HCT116 (cell line): Measurements from ENCODE around the gene ZNF25. TPM values are rescaled to one million over a fixed set of nuclear protein-coding genes. Genes with fewer than 3 reads are reported as not detected.

Experiments
- ATAC-seq: fragments of 200-7000 bp; cut with Tn5 transposase; 2 replicates; pipeline ENCODE4 v1.9.1; 2020; ENCODE audit warnings: mild to moderate bottlenecking, moderate library complexity
- BruUV-seq: library from RNA; stranded (reverse); fragments of 400-500 nt; replicated peaks from 2 replicates; lab custom pipeline; 2021; lab: Mats Ljungman, UMichigan
- CTCF ChIA-PET: fragments of 300-600 bp; sonication (Branson Sonifier 250); formaldehyde crosslinking; loops from one replicate; lab custom pipeline; 2021; ENCODE audit warnings: antibody characterized with exemption; lab: Charles Lee
- POLR2A ChIA-PET: fragments of 300-600, 350-600 bp; sonication (Branson Sonifier 250); formaldehyde crosslinking; loops from one replicate; lab custom pipeline; 2021; ENCODE audit warnings: antibody characterized with exemption; lab: Charles Lee
- RAD21 ChIA-PET, 2 experiments: fragments of 300-600 bp; sonication (Branson Sonifier 250); formaldehyde crosslinking; loops; one replicate each; lab custom pipeline; 2023; ENCODE audit warnings: low total read pairs in 2 of 2; ENCODE audit not compliant: uncharacterized antibody in 2 of 2, unreplicated experiment in 2 of 2, low non-redundant PET in 1 of 2; lab: Charles Lee
- DNase-seq: peaks from one replicate; pipeline ENCODE4 v3.0.0-alpha.2; 2010; ENCODE audit warnings: low read depth, low spot score
- H2AFZ ChIP-seq: fragments of 200-600 bp; shearing (Covaris generic), sonication (generic); 2 replicates; pipeline ENCODE4 v1.6.1; 2017; ENCODE audit warnings: low read depth, mixed run types, mixed read lengths, antibody characterized with exemption, low read length; ENCODE audit not compliant: poor library complexity, severe bottlenecking
- H3K27ac ChIP-seq: 2 replicates; pipeline ENCODE4 v1.5.1; 2012; ENCODE audit warnings: low read depth, low read length
- H3K27me3 ChIP-seq: fragments of 200-600 bp; sonication (generic); 2 replicates; pipeline ENCODE4 v1.6.1; 2016; ENCODE audit warnings: mixed run types, low read length, mixed read lengths; ENCODE audit not compliant: insufficient read depth
- H3K36me3 ChIP-seq, 2 experiments: fragments of 200-500 bp in 1 of 2; fragments of 200-600 bp in 1 of 2; sonication (Bioruptor generic) in 1 of 2; sonication (generic) in 1 of 2; 2 replicates each; pipeline versions ENCODE4 v1.5.1 to v1.6.1; 2014 to 2016; ENCODE audit warnings: low read length in 2 of 2, inconsistent platforms in 1 of 2, mixed read lengths in 1 of 2, mixed run types in 1 of 2; ENCODE audit not compliant: insufficient read depth in 2 of 2, control insufficient read depth in 1 of 2
- H3K4me1 ChIP-seq, 2 experiments: fragments of 200-600 bp in 1 of 2; sonication (generic) in 1 of 2; 2 replicates each; pipeline versions ENCODE4 v1.5.1 to v1.6.1; 2012 to 2017; ENCODE audit warnings: low read length in 2 of 2, inconsistent platforms in 1 of 2, mild to moderate bottlenecking in 1 of 2, mixed read lengths in 1 of 2, mixed run types in 1 of 2, moderate library complexity in 1 of 2; ENCODE audit not compliant: insufficient read depth in 2 of 2, control insufficient read depth in 1 of 2
- H3K4me2 ChIP-seq: fragments of 200-600 bp; sonication (generic); 2 replicates; pipeline ENCODE4 v1.6.1; 2017; ENCODE audit warnings: mixed run types, low read length, mixed read lengths
- H3K4me3 ChIP-seq, 2 experiments: fragments of 200-600 bp in 1 of 2; sonication (generic) in 1 of 2; replicated peaks in 1 of 2; 2 replicates each; pipeline ENCODE4 v1.5.1; 2011 to 2016; ENCODE audit warnings: low read length in 2 of 2, control low read depth in 1 of 2, low read depth in 1 of 2, mild to moderate bottlenecking in 1 of 2, mixed read lengths in 1 of 2, mixed run types in 1 of 2
- H3K79me2 ChIP-seq: fragments of 200-600 bp; sonication (generic); 2 replicates; pipeline ENCODE4 v1.6.1; 2017; ENCODE audit warnings: mild to moderate bottlenecking, mixed run types, low read length, moderate library complexity, mixed read lengths; ENCODE audit not compliant: insufficient read depth
- H3K9ac ChIP-seq: fragments of 200-600 bp; sonication (generic); 2 replicates; pipeline ENCODE4 v1.6.1; 2016; ENCODE audit warnings: low read length, mixed read lengths
- H3K9me2 ChIP-seq: fragments of 200-600 bp; sonication (generic), shearing (Covaris generic); 2 replicates; pipeline ENCODE4 v1.6.1; 2017; ENCODE audit warnings: mixed run types, mild to moderate bottlenecking, moderate library complexity; ENCODE audit not compliant: insufficient read depth
- H3K9me3 ChIP-seq, 2 experiments: fragments of 200-500 bp in 1 of 2; fragments of 200-600 bp in 1 of 2; sonication (Bioruptor generic) in 1 of 2; sonication (generic) in 1 of 2; 2 replicates each; pipeline ENCODE4 v1.6.1; 2014 to 2017; ENCODE audit warnings: low read length in 2 of 2, mixed read lengths in 2 of 2, inconsistent platforms in 1 of 2, low read depth in 1 of 2, mild to moderate bottlenecking in 1 of 2, mixed run types in 1 of 2, moderate library complexity in 1 of 2; ENCODE audit not compliant: control insufficient read depth in 1 of 2, insufficient read depth in 1 of 2
- H4K20me1 ChIP-seq: fragments of 200-600 bp; sonication (generic), shearing (Covaris generic); 2 replicates; pipeline ENCODE4 v1.6.1; 2017; ENCODE audit warnings: mixed run types, mild to moderate bottlenecking, moderate library complexity; ENCODE audit not compliant: insufficient read depth
- CBX3 ChIP-seq: IDR thresholded peaks from 2 replicates; pipeline ENCODE4 v1.6.1; 2012; ENCODE audit warnings: low read depth
- CEBPB ChIP-seq: IDR thresholded peaks from 2 replicates; pipeline ENCODE4 v1.6.1; 2012; ENCODE audit warnings: low read depth
- ELF1 ChIP-seq: IDR thresholded peaks from 2 replicates; pipeline ENCODE4 v1.6.1; 2012; ENCODE audit warnings: low read depth, borderline replicate concordance
- EZH2phosphoT487 ChIP-seq: fragments of 200-600 bp; IDR thresholded peaks from 2 replicates; pipeline ENCODE4 v1.6.1; 2018; ENCODE audit warnings: antibody characterized with exemption, borderline replicate concordance
- FOSL1 ChIP-seq: IDR thresholded peaks from 2 replicates; pipeline ENCODE4 v1.6.1; 2012; ENCODE audit warnings: low read depth
- JUND ChIP-seq: IDR thresholded peaks from 2 replicates; pipeline ENCODE4 v1.6.1; 2012
- POLR2A ChIP-seq: IDR thresholded peaks from 2 replicates; pipeline ENCODE4 v1.7.0; 2011; ENCODE audit warnings: borderline replicate concordance; ENCODE audit not compliant: insufficient read depth, insufficient read length; ENCODE audit errors: extremely low read depth
- RAD21 ChIP-seq: IDR thresholded peaks from 2 replicates; pipeline ENCODE4 v1.6.1; 2012; ENCODE audit warnings: low read depth, mild to moderate bottlenecking
- SIN3A ChIP-seq: IDR thresholded peaks from 2 replicates; pipeline ENCODE4 v1.6.1; 2012; ENCODE audit warnings: low read depth
- SRF ChIP-seq: IDR thresholded peaks from 2 replicates; pipeline ENCODE4 v1.6.1; 2012; ENCODE audit warnings: low read depth
- TCF7L2 ChIP-seq: IDR thresholded peaks from 2 replicates; pipeline ENCODE4 v1.7.0; 2011; ENCODE audit warnings: borderline replicate concordance, inconsistent platforms; ENCODE audit not compliant: insufficient read depth, insufficient read length; ENCODE audit errors: extremely low read depth
- YY1 ChIP-seq: IDR thresholded peaks from 2 replicates; pipeline ENCODE4 v1.6.1; 2011; ENCODE audit warnings: low read length, low read depth, moderate library complexity, mild to moderate bottlenecking; ENCODE audit not compliant: insufficient replicate concordance; ENCODE audit errors: extremely low read depth
- ZNF274 ChIP-seq: fragments of 200-500 bp; sonication (Bioruptor generic); IDR thresholded peaks from 2 replicates; pipeline ENCODE4 v1.6.1; 2014; ENCODE audit warnings: mild to moderate bottlenecking, low read depth, low read length, inconsistent platforms
- intact Hi-C: fragments of 100-400 bp; cut with micrococcal nuclease; formaldehyde crosslinking; loops from 2 replicates; pipeline ENCODE4 v1.10.0; 2022
- total RNA-seq: library from RNA; stranded (reverse); gene quantifications from one replicate; pipeline ENCODE4 v1.2.1, GENCODE V29; 2021; ENCODE audit not compliant: unreplicated experiment
- TF ChIP-seq, protein P1 (sequence below): IDR thresholded peaks from 2 replicates; pipeline ENCODE4 v1.6.1; 2012
- TF ChIP-seq, protein P2 (sequence below): IDR thresholded peaks from 2 replicates; pipeline ENCODE4 v1.6.1; 2012
- TF ChIP-seq, protein P3 (sequence below), 3 experiments: fragments of 200-600 bp in 1 of 3; sonication (generic) in 1 of 3; IDR thresholded peaks in 2 of 3; conservative IDR thresholded peaks in 1 of 3; 2 replicates each; pipeline ENCODE4 v1.5.1; 2012 to 2017; ENCODE audit warnings: low read depth in 2 of 3, low read length in 2 of 3, antibody characterized with exemption in 1 of 3, borderline replicate concordance in 1 of 3, control low read depth in 1 of 3, mild to moderate bottlenecking in 1 of 3, mixed read lengths in 1 of 3, mixed run types in 1 of 3, moderate library complexity in 1 of 3; ENCODE audit not compliant: insufficient read depth in 1 of 3
- TF ChIP-seq, protein P4 (sequence below): IDR thresholded peaks from 2 replicates; pipeline ENCODE4 v1.6.1; 2012; ENCODE audit warnings: low read depth
- TF ChIP-seq, protein P5 (sequence below): IDR thresholded peaks from 2 replicates; pipeline ENCODE4 v1.6.1; 2011; ENCODE audit warnings: mild to moderate bottlenecking, low read length, moderate library complexity; ENCODE audit not compliant: insufficient replicate concordance; ENCODE audit errors: extremely low read depth

Gene ZNF25
- total RNA-seq, 1 experiment from 2014 or later: 4.6 TPM

DNA sequence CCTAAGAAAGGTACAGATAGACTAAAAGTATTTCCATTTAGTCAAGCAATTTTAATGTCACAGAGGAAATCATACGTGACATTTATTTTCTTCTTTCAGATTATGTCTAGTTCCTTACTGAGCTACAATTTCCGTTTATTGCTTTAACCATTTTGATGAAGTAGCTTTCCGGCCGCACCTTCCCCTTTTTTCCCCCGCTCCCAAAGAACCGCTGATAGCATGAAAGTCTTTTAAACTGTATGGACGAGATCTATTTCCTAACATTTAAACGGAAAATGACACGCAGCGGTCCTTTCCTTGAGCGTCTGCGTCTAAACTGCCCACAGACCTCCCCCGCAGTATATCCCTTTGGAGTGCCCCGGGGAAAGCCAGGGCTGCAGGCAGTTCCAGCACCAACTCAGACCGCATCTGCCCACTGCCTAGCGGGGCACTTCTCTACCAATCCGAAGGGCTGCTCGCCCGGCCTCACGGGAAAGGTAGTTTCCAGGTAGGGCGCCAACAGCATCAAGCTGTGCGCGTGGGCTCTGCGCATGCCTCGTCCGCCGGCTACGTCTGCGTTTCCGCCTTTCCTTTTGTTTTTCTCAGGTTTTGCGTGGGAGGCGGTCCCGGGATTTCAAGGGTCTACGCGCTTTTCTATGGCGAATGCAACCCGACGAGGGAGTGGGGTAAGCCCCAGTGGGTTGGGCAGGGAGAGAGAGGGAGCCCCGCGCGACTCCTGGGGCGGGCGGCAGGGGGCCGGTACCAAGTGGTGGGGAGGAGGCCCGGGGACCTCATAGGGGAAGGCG lies 33.9 kb upstream of the ZNF25 start, which contains the start of gene ZNF33A:
Gene ZNF33A (plus strand): TSS at position 557 of the 785 bp plus-strand sequence. CDS start 1,667 bp downstream, outside the sequence.
- DNase-seq: peak; percentile 91
- POLR2A ChIA-PET: interaction anchor here (1.1 to 1.3 kb wide), 2 partner anchors 21 to 33 kb away, joined by 3 to 4 read pairs; partner anchors contain the start of gene ZNF25
- Histone ChIP-seq H3K4me3 (peak within 1 kb of the TSS; percentile 58 to 76), H3K27ac (peak within 1 kb of the TSS; percentile 81), H3K9ac (peak within 1 kb of the TSS; percentile 85), H3K4me2 (peak within 1 kb of the TSS; percentile 80), H3K9me3 (no peaks in the 10 kb centered on the region), H4K20me1 (no peaks in the 10 kb centered on the region), H3K9me2 (no peaks in the 10 kb centered on the region), H3K4me1 (peaks cover 0 to 16% of the 10 kb centered on the region in 2 experiments; a peak in 2 of 4 replicates), H3K27me3 (no peaks in the 10 kb centered on the region), H3K79me2 (peaks cover 16% of the 10 kb centered on the region), H2AFZ (peak within 1 kb of the TSS; percentile 72), H3K36me3 (no peaks in the 10 kb centered on the region; a peak in 1 of 4 replicates)
- RAD21 ChIA-PET: no interaction called here
- no TSS peak for BruUV-seq
- CTCF ChIA-PET: interaction anchor here (1.3 kb wide), 1 partner anchor 34 kb away, joined by 5 read pairs; the partner anchor contains the start of gene ZNF25
- intact Hi-C loops: loop anchor here (1.0 to 10.0 kb wide), 3 partner anchors 34 to 156 kb away; partner anchors contain the start of genes ZNF248, ZNF25 and ZNF37A
- ATAC-seq: peak; percentile 92
- TF ChIP-seq, protein P1, sequence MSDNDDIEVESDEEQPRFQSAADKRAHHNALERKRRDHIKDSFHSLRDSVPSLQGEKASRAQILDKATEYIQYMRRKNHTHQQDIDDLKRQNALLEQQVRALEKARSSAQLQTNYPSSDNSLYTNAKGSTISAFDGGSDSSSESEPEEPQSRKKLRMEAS: no peak
- TF ChIP-seq CEBPB (no peak), YY1 (no peak), JUND (no peak), TCF7L2 (peak; percentile 19), EZH2phosphoT487 (no peak), ELF1 (peak; percentile 70), CBX3 (no peak), FOSL1 (no peak), SIN3A (peak; percentile 50; the same call in 1 of the 2 replicates), RAD21 (no peak), ZNF274 (no peak), POLR2A (peak; percentile 86), SRF (no peak)
- TF ChIP-seq, protein P2, sequence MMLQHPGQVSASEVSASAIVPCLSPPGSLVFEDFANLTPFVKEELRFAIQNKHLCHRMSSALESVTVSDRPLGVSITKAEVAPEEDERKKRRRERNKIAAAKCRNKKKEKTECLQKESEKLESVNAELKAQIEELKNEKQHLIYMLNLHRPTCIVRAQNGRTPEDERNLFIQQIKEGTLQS: no peak
- TF ChIP-seq, protein P3, sequence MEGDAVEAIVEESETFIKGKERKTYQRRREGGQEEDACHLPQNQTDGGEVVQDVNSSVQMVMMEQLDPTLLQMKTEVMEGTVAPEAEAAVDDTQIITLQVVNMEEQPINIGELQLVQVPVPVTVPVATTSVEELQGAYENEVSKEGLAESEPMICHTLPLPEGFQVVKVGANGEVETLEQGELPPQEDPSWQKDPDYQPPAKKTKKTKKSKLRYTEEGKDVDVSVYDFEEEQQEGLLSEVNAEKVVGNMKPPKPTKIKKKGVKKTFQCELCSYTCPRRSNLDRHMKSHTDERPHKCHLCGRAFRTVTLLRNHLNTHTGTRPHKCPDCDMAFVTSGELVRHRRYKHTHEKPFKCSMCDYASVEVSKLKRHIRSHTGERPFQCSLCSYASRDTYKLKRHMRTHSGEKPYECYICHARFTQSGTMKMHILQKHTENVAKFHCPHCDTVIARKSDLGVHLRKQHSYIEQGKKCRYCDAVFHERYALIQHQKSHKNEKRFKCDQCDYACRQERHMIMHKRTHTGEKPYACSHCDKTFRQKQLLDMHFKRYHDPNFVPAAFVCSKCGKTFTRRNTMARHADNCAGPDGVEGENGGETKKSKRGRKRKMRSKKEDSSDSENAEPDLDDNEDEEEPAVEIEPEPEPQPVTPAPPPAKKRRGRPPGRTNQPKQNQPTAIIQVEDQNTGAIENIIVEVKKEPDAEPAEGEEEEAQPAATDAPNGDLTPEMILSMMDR (IDR thresholded peaks at IDR 0.05 in 2 of 3, conservative IDR thresholded peaks at IDR 0.05 in 1 of 3; ENCODE audit: borderline replicate concordance in 1 of 3, insufficient read depth in 1 of 3, low read depth in 2 of 3, low read length in 2 of 3): no peak
- TF ChIP-seq, protein P4, sequence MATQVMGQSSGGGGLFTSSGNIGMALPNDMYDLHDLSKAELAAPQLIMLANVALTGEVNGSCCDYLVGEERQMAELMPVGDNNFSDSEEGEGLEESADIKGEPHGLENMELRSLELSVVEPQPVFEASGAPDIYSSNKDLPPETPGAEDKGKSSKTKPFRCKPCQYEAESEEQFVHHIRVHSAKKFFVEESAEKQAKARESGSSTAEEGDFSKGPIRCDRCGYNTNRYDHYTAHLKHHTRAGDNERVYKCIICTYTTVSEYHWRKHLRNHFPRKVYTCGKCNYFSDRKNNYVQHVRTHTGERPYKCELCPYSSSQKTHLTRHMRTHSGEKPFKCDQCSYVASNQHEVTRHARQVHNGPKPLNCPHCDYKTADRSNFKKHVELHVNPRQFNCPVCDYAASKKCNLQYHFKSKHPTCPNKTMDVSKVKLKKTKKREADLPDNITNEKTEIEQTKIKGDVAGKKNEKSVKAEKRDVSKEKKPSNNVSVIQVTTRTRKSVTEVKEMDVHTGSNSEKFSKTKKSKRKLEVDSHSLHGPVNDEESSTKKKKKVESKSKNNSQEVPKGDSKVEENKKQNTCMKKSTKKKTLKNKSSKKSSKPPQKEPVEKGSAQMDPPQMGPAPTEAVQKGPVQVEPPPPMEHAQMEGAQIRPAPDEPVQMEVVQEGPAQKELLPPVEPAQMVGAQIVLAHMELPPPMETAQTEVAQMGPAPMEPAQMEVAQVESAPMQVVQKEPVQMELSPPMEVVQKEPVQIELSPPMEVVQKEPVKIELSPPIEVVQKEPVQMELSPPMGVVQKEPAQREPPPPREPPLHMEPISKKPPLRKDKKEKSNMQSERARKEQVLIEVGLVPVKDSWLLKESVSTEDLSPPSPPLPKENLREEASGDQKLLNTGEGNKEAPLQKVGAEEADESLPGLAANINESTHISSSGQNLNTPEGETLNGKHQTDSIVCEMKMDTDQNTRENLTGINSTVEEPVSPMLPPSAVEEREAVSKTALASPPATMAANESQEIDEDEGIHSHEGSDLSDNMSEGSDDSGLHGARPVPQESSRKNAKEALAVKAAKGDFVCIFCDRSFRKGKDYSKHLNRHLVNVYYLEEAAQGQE: no peak
- TF ChIP-seq, protein P5, sequence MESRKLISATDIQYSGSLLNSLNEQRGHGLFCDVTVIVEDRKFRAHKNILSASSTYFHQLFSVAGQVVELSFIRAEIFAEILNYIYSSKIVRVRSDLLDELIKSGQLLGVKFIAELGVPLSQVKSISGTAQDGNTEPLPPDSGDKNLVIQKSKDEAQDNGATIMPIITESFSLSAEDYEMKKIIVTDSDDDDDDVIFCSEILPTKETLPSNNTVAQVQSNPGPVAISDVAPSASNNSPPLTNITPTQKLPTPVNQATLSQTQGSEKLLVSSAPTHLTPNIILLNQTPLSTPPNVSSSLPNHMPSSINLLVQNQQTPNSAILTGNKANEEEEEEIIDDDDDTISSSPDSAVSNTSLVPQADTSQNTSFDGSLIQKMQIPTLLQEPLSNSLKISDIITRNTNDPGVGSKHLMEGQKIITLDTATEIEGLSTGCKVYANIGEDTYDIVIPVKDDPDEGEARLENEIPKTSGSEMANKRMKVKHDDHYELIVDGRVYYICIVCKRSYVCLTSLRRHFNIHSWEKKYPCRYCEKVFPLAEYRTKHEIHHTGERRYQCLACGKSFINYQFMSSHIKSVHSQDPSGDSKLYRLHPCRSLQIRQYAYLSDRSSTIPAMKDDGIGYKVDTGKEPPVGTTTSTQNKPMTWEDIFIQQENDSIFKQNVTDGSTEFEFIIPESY: no peak
